SK-MEL-5 (cell line): ENCODE measurements around the gene CSNK2A1. TPM values are rescaled to one million over a fixed set of nuclear protein-coding genes. Genes with fewer than 3 reads are reported as not detected.

Experiments
- DNase-seq: peaks from one replicate; pipeline ENCODE4 v3.0.0-alpha.2; 2016; ENCODE audit warnings: low read depth, low spot score
- in situ Hi-C: cut with HindIII; loops from 2 replicates; pipeline ENCODE4 v1.10.0; 2016; ENCODE audit warnings: low sequenced_read_pairs, high pct_unique_total_duplicates, low pct_unique_long_range_greater_than_20kb
- total RNA-seq: library from RNA; depleted of rRNA; stranded (reverse); fragments of >200 nt; shearing (Covaris generic); gene quantifications from 2 replicates; pipeline ENCODE4 v1.2.3, GENCODE V29; 2014

Gene CSNK2A1
- total RNA-seq, 1 experiment from 2014 or later, result 179 TPM

DNA sequence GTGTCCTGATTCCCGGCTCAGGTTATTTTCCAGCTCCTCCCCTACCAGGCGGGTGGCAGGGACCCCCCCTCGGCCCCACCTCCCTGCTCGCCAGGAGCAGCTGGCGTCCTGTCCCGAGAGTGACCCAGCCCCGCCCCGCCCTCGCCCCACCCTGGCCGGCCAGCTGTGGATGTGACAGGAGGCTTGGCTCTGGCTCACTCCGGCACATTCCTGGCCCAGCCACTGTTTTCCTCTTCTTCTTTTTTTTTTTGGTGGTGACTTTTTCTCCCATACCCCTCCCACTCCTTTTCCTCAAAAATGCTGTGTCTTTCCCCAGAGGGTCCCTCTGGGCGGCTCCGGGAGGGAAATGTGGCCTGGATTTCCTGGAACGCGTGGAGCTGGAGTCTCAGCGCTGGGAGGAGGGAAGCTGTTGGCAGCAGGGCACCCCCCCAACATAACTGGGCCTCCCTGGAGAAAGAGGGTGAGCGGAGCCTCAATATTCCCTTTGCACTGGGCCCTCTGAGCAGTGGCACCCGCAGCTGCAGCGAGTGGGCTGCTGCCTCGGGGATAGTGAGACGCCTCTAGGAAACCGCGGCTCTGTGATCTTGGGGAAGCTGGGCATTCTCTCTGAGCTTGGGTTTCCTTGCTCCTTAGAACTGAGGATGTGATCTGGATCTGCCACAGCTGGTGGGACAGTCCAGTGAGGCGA lies 28.3 kb upstream of the CSNK2A1 start:
- in situ Hi-C loops, result no loop called here
- DNase-seq, result no peak

DNA sequence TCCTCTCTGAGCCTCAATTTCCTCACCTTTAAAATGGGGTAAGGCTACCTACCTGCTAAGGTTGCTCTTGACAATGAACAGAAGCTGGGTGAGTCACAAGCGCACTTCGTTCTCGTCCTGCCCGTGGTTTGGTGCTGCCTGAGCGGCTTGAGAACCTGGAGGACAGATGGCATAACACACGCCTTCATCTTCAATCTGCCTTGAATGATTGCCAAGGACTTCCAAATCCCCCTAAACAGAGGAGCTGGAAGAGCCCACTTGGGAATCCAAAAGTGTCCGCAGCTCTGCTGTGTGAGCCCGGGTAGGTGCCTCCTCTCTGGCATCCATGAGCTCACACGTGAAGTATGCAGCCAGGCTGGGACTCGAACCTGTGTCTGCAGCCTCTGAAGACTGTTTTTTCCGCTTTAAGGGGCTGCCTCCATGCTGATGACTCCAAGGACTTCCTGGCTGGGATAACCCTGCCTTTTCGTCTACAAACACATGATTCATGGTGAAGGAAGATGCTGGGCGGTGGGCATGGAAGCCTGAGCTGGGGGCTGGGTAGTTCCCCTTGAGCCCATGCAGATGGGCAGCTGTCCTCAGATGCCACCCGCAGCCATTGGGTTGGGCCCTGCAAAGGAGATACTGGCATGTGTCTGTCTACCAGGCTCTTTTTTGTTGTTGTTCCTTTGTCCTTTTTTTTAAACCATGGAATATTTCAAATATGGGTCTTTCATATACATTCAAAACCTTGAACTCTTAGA lies 25.3 kb upstream of the CSNK2A1 start:
- no peak for DNase-seq
- in situ Hi-C loops, result no loop called here

DNA sequence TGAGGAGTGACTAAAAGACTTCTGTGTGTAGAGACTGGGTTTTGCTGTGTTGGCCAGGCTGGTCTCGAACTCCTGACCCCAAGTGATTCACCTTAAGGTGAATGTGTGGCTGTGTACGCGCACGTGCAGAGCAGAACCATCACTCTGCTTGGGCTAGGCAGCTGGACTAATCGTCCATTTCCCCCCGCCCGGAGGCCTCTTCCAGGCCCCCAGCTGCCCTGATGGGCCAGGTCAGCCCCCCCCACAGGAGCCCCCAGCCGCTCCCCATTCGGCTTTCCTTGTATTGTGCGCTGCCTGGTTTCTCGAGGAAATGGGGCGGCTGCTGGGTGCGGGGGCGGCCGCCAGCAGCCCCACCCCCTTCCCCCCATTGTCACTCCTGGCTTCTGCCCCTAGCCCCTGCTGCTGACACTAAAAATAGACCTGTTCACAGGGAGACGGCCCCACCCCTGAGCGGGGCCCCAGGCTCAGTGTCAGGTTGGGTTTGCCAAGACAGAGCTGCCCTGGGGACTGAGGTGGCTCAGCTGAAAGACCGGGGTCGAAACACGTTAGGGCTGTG lies 24.6 kb upstream of the CSNK2A1 start:
- DNase-seq, result no peak
- in situ Hi-C loops, result no loop called here

GRCh38 chr20:564192-564591 lies 20.6 kb upstream of the CSNK2A1 start:
- DNase-seq, result no peak
- in situ Hi-C loops, result no loop called here

DNA sequence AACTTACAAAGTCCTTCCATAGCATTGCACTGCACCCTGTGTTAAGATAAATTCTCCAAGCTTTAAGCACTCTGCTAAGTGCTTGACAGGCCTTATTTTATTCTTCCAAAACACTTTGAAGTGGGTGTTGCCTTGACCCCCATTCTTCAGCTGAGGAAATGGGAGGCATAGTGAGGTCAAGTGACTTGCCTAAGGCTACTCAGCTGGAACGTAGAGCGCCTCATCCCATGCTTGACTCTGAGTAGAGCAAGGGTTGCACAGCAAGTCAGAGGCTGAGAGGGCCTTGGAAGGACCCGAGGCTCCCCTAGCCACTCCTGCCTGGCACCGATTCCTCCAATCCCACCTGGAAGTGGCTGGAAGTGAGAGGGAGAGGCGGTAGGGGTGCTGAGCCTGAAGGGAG lies 19.6 kb upstream of the CSNK2A1 start:
- in situ Hi-C loops, result no loop called here
- no peak for DNase-seq

DNA sequence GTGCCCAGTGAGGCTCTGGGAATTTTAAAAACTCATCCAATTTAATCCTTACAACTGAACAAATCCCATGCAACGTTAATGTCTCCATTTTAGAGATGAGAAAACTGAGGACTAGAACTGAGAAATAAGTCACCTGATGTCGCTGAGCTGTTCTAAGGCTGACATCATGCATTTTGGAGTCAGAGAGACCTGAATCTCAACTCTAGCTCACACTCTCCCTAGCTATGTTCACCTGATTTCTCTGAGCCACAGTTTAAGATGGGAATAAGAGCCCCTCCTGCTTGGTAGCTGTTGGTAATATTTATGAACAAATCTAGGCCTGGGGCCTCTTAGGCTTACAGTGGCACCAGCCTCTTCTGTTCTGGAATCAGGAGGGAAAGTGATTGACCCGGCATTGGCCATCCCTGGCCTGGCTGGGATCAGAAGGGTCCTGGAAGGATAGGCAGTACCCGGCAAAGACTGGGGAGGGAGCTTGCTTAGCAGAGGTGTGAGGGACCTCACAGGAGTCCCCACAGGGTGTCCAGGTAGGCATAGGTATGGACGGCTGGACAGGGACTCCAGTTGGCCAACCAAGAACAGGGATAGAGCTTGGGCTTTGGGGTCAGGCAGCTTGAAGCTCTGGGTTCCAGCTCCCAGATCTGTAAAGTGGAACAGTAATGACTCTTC lies 18.8 kb upstream of the CSNK2A1 start:
- in situ Hi-C loops, result no loop called here
- no peak for DNase-seq

DNA sequence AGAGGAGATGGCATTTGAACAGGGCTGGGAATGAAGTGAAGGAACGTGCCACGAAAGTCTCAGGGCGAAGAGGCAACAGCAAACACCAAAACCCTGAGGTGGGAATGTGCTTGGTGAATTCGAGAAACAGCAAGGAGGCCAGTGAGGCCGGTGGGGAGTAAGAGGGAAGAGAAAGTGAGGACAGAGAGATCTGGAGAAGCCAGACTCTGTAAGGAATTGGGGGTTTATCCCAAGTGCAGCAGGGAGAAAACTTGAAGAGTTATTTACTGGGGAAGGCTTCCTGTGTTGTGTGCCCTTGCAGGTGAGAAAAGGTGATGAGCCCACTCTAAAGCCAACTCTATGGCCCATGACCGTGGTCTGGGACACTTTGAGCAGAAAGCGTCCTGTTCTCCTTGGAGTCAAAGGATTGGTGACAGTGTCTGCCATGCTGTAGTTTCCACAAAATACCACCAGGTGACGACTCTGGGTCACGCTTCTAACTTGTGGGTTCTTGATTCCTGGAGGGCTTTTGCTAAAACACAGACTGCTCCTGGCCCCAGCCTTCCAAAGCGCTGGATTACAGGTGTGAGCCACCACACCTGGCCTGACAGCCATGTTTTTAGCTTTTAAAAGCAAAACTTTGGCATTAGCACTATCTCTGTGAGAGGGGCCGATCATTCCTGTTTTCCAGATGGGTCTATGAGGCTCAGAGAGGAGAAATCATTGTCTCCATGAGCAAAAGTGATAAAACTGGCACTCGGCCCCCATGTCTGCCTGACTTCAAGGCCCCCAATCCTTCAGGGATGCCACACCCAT lies 18.0 kb upstream of the CSNK2A1 start:
- in situ Hi-C loops, result no loop called here
- DNase-seq, result peak; percentile 87

DNA sequence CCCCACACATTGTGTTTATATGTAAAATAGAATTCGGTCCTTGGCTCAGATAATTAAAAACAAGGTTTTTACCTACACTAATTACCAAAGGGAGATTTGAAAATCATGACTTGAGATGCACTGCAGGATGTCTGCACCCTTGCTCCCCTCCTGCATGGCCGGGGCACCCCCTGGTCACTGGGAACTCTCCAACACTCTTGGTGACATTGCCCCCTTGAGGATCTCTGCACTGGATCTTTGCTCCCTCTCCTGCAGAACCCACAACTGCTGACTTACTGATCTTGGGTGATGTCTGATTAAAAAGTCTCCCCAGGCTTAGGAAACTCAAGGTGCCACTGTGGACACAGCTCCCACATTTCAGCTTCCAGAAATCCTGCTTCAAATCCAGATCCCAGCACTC lies 17.1 kb upstream of the CSNK2A1 start:
- no peak for DNase-seq
- in situ Hi-C loops, result no loop called here

GRCh38 chr20:558117-558516 lies 14.5 kb upstream of the CSNK2A1 start:
- in situ Hi-C loops, result no loop called here
- no peak for DNase-seq

- in situ Hi-C loops, result no loop called here
- DNase-seq, result no peak
These were observed 13.4 kb upstream of the CSNK2A1 start for GRCh38 chr20:556984-557383.

GRCh38 chr20:555976-556385 lies 12.4 kb upstream of the CSNK2A1 start:
- DNase-seq, result no peak
- in situ Hi-C loops, result no loop called here

- no peak for DNase-seq
- in situ Hi-C loops, result no loop called here
These were observed 7.0 kb upstream of the CSNK2A1 start for GRCh38 chr20:550611-551010.

DNA sequence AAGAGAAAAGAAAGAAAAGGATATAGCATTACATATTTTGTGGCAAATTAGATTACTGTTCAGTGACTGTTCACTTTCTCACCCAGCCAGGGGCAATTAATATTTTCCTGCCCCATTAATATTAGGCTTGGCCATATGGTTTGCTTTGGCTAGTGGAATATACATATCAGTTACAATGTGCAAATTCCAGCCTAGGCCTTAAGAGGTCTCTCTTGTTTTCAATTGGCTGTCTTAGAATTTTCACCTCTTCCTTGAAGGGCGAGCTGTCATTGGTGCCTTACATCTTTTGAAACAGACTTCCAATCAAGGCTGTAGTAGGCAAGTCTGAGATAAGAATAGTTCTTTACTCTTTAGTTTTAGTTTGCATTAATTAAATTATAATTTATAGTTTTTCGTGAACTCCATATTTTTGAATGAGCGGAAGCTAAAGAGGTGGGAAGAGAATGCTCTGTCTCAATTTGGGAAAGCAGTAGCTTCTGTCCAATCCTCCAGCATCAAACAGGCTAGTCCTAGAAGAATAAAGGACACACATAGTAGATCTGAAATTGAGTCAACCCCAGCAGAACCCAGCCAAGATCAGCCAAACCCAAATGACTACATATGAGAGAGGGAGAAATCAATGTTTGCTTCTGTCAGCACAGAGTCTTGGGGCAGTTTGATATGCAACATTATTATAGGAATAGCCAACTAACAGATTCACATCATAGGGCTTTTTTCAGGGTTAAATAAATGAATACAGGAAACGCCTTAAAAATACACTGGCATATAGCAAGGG lies 6.3 kb upstream of the CSNK2A1 start:
- peak; percentile 30 for DNase-seq
- in situ Hi-C loops, result no loop called here

DNA sequence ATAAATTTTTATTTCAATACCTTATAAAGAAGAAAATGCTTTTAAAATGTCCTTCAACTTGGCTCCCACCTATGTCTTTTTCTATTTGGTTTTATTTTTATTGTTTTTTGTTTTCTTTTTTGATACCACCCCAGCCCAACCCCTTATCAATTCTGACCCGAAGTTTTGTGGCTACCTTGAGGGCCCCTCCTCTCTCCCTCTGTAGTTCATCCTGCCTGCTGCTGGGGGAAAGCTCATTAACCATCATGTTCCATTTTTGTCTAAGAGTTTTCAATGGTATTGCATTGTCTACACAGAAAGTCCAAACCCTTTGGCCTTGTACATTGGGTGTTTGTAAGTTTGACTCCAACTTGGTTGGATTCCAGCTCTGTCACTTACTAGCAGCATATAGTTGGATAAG lies 5.3 kb upstream of the CSNK2A1 start:
- in situ Hi-C loops, result no loop called here
- no peak for DNase-seq

- in situ Hi-C loops, result no loop called here
These were observed 3.8 kb upstream of the CSNK2A1 start for GRCh38 chr20:547394-547793.

DNA sequence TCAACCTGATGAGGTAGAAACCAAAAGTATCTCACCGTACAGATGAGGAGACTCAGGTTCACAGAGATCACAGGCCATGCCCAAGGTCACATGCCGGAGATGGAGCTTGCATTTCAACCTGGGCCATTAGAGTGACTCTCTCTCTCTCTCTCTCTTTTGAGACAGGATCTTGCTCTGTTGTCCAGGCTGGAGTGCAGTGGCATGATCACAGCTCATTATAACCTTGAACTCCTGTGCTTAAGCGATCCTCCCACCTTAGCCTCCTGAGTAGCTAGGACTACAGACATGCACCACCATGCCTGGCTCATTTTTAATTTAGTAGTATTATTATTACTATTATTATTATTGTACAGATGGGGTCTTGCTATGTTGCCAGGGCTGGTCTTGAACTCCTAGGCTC lies 2.8 kb upstream of the CSNK2A1 start:
- DNase-seq, result no peak
- in situ Hi-C loops, result no loop called here

More at GRCh38 chr20:547394-547793, 3.8 kb upstream of the CSNK2A1 start:
- DNase-seq, result no peak

DNA sequence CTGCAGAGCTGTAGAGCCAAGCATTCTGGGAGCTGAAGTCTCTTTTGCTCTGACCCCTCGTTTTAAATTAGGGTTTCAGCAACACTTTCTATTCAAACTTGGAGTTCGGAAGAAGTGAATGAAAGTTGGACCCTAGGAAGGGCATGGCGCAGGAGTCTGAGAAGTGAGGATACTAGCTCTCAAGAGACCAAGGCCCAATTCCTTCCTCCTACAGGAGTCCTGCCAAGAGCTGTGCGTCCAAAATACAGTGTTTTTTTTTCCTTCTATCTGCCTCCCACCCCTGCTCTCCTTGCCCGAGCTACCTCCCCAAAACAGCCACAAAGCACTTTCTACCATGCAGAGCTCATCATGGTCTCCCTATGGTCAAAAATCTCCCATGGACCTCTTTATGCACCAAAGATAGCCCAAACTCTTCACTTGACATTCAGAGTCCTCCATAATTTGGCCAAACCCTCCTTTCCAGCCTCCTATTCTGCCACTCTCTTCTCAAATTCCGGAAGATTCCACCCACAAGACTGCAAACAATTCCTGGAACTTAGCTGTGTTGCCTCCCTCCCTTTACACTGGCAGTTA lies 649 bp upstream of the CSNK2A1 start:
- DNase-seq, result no peak
- in situ Hi-C loops, result no loop called here
